NCI-H2029 (cell line): ENCODE results near the gene TMEM186.
"Not testable (repeated sequence)": the region's sequence is repeated elsewhere in the genome, so short reads cannot be mapped to it uniquely, and the experiment has no call there.

ENCODE experiments used
- DNase-seq: peaks from one replicate; lab custom pipeline; 2025; lab: John Stamatoyannopoulos, UW

Gene TMEM186

DNA sequence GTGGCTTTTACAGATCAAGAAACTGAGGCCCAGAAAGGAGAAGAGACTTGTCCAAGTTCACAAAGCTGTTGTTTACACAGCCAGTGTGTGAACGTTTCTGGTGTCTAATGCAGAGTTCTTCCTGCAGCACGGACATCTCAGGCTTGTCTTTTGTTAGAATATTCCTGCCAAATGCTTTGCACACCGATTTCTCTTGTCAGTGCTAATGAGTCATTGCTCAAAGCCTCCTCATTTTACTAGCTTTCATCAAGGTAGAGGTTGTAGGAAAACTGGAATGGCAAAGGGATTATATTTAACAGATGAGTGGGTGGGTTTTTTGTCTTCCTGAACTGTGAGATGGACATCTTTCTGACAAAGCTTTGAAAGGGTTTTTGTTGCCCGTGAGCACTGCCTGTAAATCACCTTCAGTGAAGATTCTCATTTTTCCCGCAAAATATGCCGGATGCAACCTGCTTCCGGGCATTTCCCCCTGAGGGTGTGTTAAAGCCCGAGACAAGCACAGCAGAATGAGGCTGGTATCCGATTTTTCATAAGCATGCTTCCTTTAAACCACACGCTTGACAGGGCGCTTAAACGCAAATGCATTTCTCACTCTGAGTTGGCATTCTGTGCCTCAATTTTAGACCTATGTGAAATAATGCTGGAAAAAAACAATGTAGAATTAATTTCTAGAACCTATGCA is 14.9 kb upstream of the TMEM186 start:
- DNase-seq: no peak

- DNase-seq: no peak
Measured at GRCh38 chr16:8808613-8809353, 11.3 kb upstream of the TMEM186 start.

GRCh38 chr16:8808009-8808408 is 10.6 kb upstream of the TMEM186 start:
- no peak for DNase-seq

DNA sequence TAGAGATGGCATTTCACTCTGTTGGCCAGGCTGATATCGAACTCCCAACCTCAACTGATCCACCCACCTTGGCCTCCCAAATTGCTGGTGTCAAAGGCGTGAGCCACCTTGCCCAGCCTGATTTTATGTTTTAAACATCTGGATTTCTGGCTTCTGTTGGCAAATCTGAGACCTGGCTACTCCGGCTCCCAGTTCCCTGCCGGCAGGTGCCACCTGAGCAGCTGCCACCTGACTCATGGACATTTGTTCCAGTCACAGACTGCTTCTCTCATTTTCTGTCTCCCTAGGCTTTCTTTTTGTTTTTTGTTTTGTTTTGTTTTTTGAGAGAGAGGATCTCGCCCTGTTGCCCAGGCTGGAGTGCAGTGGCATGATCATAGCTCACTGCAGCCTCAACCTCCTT is 9.8 kb upstream of the TMEM186 start:
- no peak for DNase-seq

GRCh38 chr16:8806272-8806983 is 9.0 kb upstream of the TMEM186 start:
- no peak for DNase-seq

DNA sequence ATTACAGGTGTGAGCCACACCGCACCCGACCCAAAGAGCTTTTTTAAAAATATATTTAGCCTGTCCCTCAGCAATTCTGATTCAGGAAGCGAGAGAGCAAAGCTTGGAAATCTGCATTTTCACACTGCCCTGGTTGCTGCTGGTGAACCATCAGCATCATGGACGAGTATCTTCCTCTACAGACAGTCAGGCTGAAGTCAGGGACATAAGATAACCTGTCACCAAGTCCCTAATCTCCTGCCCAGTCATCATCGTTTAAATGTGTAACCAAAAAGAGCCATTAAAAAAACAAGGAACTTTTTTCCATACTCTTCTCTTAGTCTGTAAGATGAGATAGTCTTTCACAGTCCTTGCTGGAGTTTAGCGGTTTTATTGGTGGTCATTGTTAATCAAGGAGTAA is 6.9 kb upstream of the TMEM186 start:
- DNase-seq: no peak

- DNase-seq: not testable (repeated sequence)
Measured at GRCh38 chr16:8803733-8804132, 6.3 kb upstream of the TMEM186 start.

- no peak for DNase-seq
Measured at GRCh38 chr16:8801701-8802100, 4.3 kb upstream of the TMEM186 start.

- DNase-seq: no peak
Measured at GRCh38 chr16:8798535-8799157, 1.2 kb upstream of the TMEM186 start.

- DNase-seq: no peak
Measured at GRCh38 chr16:8798174-8798527, 712 bp upstream of the TMEM186 start.

GRCh38 chr16:8796469-8797363 is 723 bp downstream of the TMEM186 start:
- DNase-seq: no peak

GRCh38 chr16:8795818-8796217 is 1.6 kb downstream of the TMEM186 start:
- no peak for DNase-seq

GRCh38 chr16:8795091-8795490 is 2.3 kb downstream of the TMEM186 start:
- no peak for DNase-seq

GRCh38 chr16:8788578-8789172 is 8.8 kb downstream of the TMEM186 start:
- no peak for DNase-seq

- DNase-seq: not testable (repeated sequence)
Measured at GRCh38 chr16:8786316-8786715, 11.1 kb downstream of the TMEM186 start.

- no peak for DNase-seq
Measured at GRCh38 chr16:8785408-8785807, 12.0 kb downstream of the TMEM186 start.

DNA sequence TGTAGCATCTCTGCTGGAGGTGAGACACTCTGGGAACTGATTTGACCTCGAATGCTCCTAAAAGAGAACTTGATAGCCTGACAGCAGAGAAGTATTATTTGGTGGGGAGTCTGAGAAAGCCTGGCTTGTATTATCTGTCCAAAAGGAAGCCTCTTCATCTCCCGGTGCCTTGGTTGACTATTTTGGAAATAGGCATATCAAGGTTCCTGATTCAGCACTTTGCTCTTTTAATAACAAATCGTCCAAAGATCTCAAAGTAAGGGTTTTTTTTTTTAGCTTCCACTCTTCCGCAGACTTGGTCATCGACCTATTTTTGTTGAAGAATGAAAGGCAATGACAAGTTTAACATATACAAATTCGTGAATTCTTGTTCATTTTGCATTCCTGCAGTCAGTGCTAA is 14.8 kb downstream of the TMEM186 start:
- DNase-seq: no peak

DNA sequence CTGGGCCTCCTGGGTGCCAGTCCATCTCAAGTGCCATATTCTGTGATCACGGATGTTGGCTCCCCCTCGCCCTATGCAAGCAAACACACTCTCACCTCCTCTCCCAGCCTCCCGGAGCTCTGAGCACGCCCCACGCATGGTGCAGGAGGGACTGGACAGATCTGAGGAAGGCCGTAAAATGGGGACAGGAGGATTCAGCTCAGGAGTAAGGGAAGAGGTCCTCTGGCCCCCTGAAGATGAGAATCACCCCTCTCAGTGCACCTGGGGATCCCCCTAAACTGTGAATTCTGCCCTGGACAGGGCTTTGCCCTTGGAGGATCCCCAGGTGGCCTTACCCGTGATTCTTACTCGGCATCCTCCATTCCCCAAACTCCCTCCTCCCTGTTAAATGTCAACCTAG is 15.6 kb downstream of the TMEM186 start:
- no peak for DNase-seq

- DNase-seq: no peak
Measured at GRCh38 chr16:8777217-8777616, 20.2 kb downstream of the TMEM186 start.

DNA sequence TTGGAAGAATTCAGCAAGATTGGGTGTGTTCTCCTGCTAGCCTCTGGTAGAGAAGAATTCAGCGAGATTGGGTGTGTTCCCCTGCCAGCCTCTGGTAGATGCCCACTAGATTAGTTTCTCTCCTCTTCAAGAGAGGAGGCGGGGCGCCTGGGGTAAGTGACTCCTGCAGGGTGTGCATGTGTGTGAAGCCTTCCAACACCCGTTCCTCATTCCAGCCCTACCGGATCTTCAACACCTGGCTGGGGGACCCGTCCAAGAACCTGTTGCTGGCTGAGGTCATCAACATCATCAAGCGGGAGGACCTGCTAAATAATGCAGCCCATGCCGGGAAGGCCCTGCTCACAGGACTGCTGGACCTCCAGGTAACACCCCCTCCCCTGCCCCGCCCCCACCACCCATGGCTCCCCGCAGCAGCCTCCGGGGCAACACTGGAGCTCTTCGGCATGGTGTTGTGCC is 21.3 kb downstream of the TMEM186 start:
- no peak for DNase-seq

DNA sequence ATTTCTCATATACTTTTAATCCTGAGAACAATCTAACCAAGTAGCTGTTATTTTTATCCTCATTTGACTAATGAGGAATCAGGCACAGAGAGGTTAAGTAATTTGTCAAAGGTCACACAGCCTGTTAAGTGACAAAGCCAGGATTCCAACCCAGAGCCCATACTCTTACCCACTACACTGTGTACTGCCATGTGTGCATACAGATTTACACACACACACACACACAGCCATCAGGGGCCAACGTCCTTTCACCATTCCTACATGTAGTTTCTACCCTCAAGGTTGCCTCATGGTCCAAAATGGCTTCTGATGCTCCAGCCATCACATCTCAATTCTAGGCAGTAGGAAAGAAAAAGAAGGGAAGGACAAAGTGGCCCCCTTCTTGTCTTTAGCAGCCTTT is 22.1 kb downstream of the TMEM186 start:
- DNase-seq: no peak
